Measurements from ENCODE around the gene PEF1.

The PEF1 gene

GRCh38 chr1:31617916-31618746, 26.5 kb downstream of the PEF1 start:
- in situ Hi-C loops (cut with MboI; ENCODE audit: low sequenced_read_pairs) = no loop called here

- in situ Hi-C loops (cut with MboI; ENCODE audit: low sequenced_read_pairs) = no loop called here
Observed at GRCh38 chr1:31617218-31617915, 27.3 kb downstream of the PEF1 start, which contains the start of gene HCRTR1. HCRTR1 (plus strand) TSS chr1:31617689; CDS start chr1:31619193, 1,504 bp downstream.

- in situ Hi-C loops (cut with MboI; ENCODE audit: low sequenced_read_pairs) = no loop called here
Observed at GRCh38 chr1:31615939-31616338, 28.7 kb downstream of the PEF1 start.

- in situ Hi-C loops (cut with MboI; ENCODE audit: low sequenced_read_pairs) = no loop called here
Observed at GRCh38 chr1:31615414-31615813, 29.3 kb downstream of the PEF1 start.

DNA sequence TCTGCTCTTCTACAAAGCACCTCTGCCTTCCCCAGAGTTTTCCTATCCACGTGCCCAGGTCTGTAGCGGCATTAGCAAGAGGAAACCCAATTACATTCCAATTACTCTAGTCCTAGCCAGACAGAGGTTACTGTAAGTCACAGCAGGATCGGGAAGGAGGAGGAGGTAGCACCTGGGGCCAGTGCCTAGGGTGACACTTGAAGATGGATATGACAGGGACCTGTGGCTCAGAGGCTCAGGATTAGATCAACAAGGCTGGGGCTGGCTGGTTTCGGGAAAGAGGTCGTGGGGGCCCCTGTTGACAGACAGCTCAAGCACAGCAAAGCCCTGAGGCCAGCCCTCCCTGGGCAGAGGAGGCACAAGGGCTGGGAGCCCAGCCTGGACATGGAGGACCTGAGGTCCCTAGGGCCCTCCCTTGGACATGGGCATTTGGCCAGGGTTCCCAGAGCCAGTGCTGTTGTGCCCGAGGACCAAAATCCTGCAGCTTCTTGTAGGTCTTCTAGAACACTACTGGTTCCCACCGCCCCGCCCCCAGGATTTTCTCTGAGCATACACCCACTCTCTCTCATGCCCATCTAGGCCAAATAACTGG, 30.2 kb downstream of the PEF1 start:
- in situ Hi-C loops (cut with MboI; ENCODE audit: low sequenced_read_pairs) = no loop called here

GRCh38 chr1:31609514-31610118, 35.1 kb downstream of the PEF1 start:
- in situ Hi-C loops (cut with MboI; ENCODE audit: low sequenced_read_pairs) = no loop called here

GRCh38 chr1:31607360-31607759, 37.3 kb downstream of the PEF1 start:
- in situ Hi-C loops (cut with MboI; ENCODE audit: low sequenced_read_pairs) = no loop called here

DNA sequence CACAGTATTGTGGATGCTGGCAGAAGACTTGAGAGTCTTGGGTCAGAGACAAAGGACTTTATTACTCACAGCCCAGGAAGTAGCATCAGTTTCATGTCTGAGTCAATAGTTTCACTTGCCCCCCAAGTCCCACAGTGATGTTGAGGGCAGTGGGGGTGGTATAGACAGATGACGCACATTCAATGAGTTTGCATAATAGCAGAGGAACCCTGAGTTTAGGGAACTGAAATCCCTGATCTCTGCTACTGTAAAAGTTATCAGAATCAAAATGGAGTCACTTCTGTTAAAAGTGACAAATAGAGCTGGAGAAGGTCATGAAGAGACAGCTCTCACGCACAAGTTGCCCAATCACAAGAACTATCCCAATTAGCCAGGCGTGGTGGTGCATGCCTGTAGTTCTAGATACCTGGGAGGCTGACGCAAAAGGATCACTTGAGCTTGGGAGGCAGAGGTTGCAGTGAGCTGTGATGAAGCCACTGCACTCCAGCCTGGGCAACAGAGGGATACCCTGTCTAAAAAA, 38.7 kb downstream of the PEF1 start:
- in situ Hi-C loops (cut with MboI; ENCODE audit: low sequenced_read_pairs) = no loop called here

GRCh38 chr1:31602081-31602480, 42.6 kb downstream of the PEF1 start:
- in situ Hi-C loops (cut with MboI; ENCODE audit: low sequenced_read_pairs) = no loop called here

DNA sequence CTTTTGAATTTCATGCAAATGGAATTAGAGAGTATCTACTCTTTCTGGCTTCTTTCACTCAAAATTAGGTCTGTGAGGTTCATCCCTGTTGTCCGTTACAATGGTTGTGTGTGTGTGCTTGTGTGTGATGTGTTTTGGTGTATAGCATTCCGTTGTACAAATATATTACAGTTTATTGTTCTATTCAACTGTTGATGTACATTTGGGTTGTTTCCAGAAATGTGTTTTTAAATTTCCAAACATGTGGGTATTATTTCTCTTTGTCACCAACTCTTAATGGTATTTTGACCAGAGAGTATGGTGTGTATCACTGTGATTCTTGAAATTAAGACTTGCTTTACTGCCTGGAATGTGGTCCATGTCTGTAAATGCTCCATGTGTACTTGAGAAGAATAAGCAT, 44.0 kb downstream of the PEF1 start:
- in situ Hi-C loops (cut with MboI; ENCODE audit: low sequenced_read_pairs) = no loop called here

- in situ Hi-C loops (cut with MboI; ENCODE audit: low sequenced_read_pairs) = no loop called here
Observed at GRCh38 chr1:31598980-31599379, 45.7 kb downstream of the PEF1 start.

DNA sequence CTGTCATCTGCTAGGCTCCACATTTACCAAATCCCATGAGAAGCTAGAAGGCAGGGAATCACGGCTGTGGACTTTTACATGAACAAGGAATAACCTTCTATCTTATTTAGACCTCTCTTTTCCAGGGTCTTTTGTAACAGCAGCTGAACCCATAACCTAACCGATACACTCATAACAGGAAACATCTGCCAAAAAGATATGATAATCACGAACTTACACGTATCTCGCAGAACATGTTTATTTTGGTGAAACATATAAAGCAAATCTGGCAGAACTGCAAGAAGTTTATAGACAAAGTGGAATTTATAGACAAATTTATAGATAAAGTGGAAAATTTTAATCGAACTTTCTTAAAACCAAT, 48.0 kb downstream of the PEF1 start:
- in situ Hi-C loops (cut with MboI; ENCODE audit: low sequenced_read_pairs) = no loop called here

DNA sequence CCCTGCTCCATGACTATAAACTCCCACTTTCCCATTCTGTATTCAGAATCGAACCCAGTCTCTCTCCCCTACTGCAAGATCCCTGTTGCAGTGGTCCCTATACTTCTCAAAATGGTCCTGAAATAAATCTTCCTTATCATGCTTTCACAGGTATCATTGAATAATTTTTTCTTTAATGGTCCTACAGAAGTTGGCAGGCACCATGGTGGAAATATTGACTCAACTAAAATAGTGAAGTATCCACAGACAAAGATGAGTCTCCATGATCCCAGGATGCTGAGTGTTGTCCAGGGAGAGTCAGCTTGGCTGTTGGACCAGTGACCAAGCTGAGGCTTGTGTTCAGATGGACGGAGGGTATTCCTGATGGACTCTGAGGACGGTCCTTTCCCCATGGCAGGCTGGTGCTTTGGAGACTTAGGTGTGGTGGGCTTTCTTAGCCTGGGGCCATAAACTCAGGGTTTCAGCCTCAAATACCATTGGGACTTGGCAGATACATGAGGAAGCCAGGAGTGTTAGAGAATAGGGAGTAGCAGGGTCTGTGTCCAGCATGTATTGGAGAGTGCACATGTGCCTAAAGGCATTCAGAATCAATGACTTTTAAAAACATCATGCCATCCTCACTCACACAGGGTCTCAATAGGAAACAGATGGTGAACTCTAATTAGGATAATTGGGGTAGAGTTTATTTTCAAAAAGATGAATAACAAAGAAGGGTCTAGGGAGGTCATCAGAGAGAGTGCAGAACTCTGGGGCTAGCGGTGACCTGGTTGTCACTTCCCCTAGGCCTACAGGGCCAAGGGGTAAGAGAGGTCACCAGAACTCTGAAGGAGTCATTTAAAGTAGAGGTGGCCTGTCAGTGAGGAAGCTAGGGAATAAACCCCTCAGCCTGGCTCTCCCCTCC, 48.6 kb downstream of the PEF1 start:
- in situ Hi-C loops (cut with MboI; ENCODE audit: low sequenced_read_pairs) = no loop called here

DNA sequence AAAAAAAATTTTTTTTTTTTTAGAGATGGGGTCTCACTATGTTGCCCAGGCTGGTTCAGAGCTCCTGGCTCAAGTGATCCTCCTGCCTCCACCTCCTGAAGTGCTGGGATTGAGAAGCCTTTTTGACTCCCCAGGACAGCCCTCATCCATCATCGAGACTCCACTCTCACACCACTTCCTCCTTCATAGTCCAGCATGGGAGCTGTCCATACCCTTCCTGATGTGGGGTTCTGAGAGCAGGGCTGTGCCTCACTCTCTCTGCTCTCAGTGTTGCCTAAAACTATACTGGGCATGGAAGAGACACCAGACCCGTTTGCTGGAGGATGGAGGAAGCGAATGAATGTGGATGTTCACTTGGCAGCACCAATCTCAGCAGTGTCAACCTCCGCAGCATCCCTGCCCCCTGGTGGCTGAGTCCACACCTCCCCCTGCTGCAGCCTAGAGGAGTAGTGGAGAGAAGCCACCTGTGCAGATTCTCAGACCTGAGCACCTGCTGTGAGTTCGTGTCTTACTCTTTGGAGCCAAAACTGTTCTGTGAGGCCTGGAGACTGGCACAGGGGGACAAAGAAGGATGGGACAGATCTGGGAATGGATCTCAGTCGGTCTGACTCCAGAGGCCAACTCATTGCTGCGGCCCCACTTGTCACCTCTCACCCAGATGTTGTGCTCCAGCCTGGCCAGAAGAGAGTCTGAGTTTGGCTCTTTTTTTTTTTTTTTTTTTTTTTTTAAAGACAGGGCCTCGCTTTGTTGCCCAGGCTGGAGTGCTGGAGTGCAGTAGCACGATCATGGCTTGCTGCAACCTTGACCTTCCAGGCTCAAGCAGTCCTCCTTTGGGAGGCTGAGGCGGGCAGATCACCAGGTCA, 50.7 kb downstream of the PEF1 start:
- in situ Hi-C loops (cut with MboI; ENCODE audit: low sequenced_read_pairs) = no loop called here

DNA sequence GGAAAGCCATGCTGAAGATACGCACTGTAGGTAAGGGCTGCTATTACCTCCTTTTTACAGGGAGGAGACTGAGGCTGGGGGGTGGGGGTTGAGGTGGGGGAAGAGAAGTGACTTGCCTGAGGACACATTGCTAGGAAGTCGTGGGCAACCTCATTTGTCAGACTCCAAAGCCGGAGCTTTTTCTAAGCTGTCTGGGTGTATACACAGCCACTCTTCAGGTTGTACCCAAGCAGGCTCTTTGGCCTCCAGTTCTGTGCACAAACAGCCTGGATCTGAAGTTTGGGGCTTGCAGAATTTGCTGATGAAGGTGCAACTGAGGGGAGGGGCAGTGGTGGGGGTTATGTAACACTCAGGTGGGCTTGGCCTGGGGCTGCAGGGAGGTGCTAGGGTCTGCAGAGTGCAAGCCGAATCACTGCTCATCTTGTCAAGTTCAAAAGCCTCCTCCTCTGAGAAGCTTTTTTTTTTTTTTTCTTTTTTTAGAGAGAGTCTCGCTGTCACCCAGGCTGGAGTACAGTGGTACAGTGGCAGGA, 51.5 kb downstream of the PEF1 start:
- in situ Hi-C loops (cut with MboI; ENCODE audit: low sequenced_read_pairs) = no loop called here

DNA sequence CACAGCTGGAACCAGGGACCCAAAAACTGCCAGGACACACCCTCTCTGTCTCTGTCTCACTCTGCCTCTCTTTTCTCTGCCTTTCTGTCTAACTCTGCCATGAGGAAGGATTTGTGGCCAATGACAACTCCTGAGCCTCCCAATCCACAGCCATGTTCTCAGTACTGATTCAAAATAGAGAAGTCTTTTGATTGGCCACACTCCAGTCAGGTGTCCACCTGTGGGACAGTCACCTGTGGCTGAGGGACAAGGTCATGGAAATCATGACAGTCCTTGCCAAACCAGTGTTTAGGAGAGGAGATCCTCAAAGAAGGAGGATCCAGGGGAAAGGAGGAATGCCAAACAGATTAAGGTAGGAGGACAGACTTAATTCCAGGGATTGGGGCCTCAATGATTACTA, 52.5 kb downstream of the PEF1 start:
- in situ Hi-C loops (cut with MboI; ENCODE audit: low sequenced_read_pairs) = no loop called here

DNA sequence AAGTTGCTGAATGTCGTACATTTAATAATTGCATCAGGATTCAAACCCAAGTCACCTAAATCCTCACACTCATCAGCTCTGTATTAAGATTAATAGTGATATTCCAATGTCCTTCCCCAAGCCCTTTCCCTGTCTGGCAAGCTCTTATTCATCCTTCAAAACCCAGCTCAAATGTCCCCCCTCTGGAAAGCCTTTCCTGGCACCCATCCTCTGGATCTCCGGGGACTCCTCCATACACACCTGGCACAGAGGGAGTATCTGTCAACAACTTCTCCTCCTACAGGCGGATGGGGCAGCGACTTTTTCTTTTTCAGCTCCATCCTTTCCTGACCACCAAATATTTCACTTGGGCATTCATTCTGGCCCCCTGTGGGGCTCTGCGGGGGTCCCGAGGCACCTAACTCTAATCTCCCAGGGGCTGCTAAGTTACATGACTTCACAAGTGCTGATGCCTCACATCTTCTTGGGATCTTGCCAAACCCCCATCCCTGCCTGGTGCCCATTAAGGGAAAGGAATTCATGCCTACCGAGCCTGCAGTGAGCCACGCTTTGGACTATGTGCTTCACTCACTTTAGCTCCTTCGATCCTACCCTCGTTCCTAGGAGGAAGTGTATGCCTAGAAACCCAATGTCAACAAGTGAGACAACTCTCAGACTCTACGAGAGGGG, 53.1 kb downstream of the PEF1 start:
- in situ Hi-C loops (cut with MboI; ENCODE audit: low sequenced_read_pairs) = no loop called here

GRCh38 chr1:31588751-31589515, 55.7 kb downstream of the PEF1 start:
- in situ Hi-C loops (cut with MboI; ENCODE audit: low sequenced_read_pairs) = no loop called here
